ENCODE data around the gene SEC61B.
"Not testable (repeated sequence)": the region's sequence is repeated elsewhere in the genome, so short reads cannot be mapped to it uniquely, and the experiment has no call there.

SEC61B gene

GRCh38 chr9:99189186-99189585 lies 32.9 kb upstream of the SEC61B start:
- no peaks in the 10 kb centered on the region for H3K36me3 Mint-ChIP-seq (ENCODE audit: low read depth)
- H3K4me1 Mint-ChIP-seq = peaks cover 8% of the 10 kb centered on the region
- peaks cover 29% of the 10 kb centered on the region for H3K27me3 Mint-ChIP-seq (ENCODE audit: low read depth, poor library complexity)

GRCh38 chr9:99189887-99190596 lies 32.0 kb upstream of the SEC61B start:
- peaks cover 29% of the 10 kb centered on the region for H3K27me3 Mint-ChIP-seq (ENCODE audit: low read depth, poor library complexity)
- no peak for DNase-seq
- no peak overlapping the region for H3K4me3 Mint-ChIP-seq
- H3K36me3 Mint-ChIP-seq (ENCODE audit: low read depth) = no peaks in the 10 kb centered on the region
- TF ChIP-seq, protein P1, sequence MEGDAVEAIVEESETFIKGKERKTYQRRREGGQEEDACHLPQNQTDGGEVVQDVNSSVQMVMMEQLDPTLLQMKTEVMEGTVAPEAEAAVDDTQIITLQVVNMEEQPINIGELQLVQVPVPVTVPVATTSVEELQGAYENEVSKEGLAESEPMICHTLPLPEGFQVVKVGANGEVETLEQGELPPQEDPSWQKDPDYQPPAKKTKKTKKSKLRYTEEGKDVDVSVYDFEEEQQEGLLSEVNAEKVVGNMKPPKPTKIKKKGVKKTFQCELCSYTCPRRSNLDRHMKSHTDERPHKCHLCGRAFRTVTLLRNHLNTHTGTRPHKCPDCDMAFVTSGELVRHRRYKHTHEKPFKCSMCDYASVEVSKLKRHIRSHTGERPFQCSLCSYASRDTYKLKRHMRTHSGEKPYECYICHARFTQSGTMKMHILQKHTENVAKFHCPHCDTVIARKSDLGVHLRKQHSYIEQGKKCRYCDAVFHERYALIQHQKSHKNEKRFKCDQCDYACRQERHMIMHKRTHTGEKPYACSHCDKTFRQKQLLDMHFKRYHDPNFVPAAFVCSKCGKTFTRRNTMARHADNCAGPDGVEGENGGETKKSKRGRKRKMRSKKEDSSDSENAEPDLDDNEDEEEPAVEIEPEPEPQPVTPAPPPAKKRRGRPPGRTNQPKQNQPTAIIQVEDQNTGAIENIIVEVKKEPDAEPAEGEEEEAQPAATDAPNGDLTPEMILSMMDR (IDR thresholded peaks at IDR 0.05) = no peak
- peaks cover 4% of the 10 kb centered on the region for H3K9me3 Mint-ChIP-seq
- no peaks in the 10 kb centered on the region for H3K4me1 Mint-ChIP-seq
- H3K27ac Mint-ChIP-seq = no peak overlapping the region

More at GRCh38 chr9:99189186-99189585, 32.9 kb upstream of the SEC61B start:
- TF ChIP-seq, protein P1 (IDR thresholded peaks at IDR 0.05) = no peak
- Mint-ChIP-seq H3K27ac (no peak overlapping the region), H3K4me3 (no peak overlapping the region), H3K9me3 (no peaks in the 10 kb centered on the region)
- DNase-seq = no peak

- peaks cover 27% of the 10 kb centered on the region for H3K27me3 Mint-ChIP-seq (ENCODE audit: low read depth, poor library complexity)
- DNase-seq = no peak
- H3K27ac Mint-ChIP-seq = no peak overlapping the region
- H3K4me1 Mint-ChIP-seq = no peaks in the 10 kb centered on the region
- TF ChIP-seq, protein P1 (IDR thresholded peaks at IDR 0.05) = no peak
- H3K4me3 Mint-ChIP-seq = no peak overlapping the region
- H3K36me3 Mint-ChIP-seq (ENCODE audit: low read depth) = no peaks in the 10 kb centered on the region
- peaks cover 4% of the 10 kb centered on the region for H3K9me3 Mint-ChIP-seq
Measured at GRCh38 chr9:99190597-99191283, 31.3 kb upstream of the SEC61B start.

DNA sequence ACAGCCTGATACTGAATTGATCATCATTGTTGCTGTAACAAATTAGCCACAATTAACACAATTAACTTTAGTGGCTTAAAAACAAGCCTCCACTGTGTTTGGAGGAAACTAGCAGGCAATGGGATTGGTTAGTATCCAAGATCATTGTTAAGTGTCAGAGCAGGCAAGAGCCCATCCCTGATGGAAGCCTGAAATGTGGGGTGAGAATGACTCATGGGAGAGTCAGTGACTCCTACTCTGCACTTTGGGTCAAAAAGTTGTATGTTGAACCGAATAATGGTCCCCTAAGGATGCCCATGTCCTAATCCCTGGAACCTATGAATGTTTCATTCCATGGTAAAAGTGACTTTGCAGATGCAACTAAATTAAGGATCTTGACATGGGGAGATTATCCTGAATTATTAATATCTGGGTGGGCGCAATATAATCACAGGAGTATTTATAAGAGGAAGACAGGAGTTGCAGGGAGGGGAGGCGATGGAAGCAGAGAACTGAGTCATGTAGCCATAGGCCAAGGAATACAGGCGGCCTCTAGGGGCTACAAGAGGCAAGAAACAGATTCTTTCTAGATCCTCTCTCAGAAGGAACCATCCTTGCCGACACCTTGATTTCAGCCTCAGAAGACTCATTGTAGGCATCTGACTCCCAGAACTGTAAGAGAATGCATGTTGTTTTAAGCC lies 29.2 kb upstream of the SEC61B start:
- H3K27me3 Mint-ChIP-seq (ENCODE audit: low read depth, poor library complexity) = peaks cover 34% of the 10 kb centered on the region
- DNase-seq = no peak
- no peak overlapping the region for H3K27ac Mint-ChIP-seq
- no peaks in the 10 kb centered on the region for H3K4me1 Mint-ChIP-seq
- H3K4me3 Mint-ChIP-seq = no peak overlapping the region
- H3K36me3 Mint-ChIP-seq (ENCODE audit: low read depth) = no peaks in the 10 kb centered on the region
- TF ChIP-seq, protein P1 (IDR thresholded peaks at IDR 0.05) = no peak
- H3K9me3 Mint-ChIP-seq = peaks cover 4% of the 10 kb centered on the region

DNA sequence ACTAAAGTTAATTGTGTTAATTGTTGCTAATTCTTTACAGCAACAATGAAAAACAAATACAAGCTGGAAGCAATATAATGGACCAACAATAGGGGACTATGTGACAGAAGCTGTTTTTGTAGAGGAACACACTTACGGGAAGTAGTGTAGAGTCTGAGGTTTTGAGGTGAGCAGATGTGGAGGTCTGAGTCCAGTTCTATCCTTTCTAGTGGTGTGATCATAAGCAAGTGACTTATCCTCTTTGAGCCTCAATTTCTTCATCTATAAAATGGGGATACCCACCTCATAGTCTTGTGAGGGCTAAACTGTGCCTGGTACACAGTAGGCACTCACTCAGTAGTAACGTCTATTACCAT lies 28.6 kb upstream of the SEC61B start:
- Mint-ChIP-seq H3K27me3 (ENCODE audit: low read depth, poor library complexity) (peaks cover 36% of the 10 kb centered on the region), H3K4me1 (no peaks in the 10 kb centered on the region), H3K36me3 (ENCODE audit: low read depth) (no peaks in the 10 kb centered on the region), H3K27ac (no peak overlapping the region), H3K4me3 (no peak overlapping the region), H3K9me3 (peaks cover 4% of the 10 kb centered on the region)
- TF ChIP-seq, protein P1 (IDR thresholded peaks at IDR 0.05) = no peak
- no peak for DNase-seq

- H3K9me3 Mint-ChIP-seq; H3K27ac Mint-ChIP-seq; DNase-seq; H3K4me1 Mint-ChIP-seq; H3K4me3 Mint-ChIP-seq; H3K36me3 Mint-ChIP-seq (ENCODE audit: low read depth): not testable (repeated sequence)
- peaks cover 24% of the 10 kb centered on the region for H3K27me3 Mint-ChIP-seq (ENCODE audit: low read depth, poor library complexity)
Measured at GRCh38 chr9:99196484-99196883, 25.6 kb upstream of the SEC61B start.
